ENCODE measurements around the gene RECQL5. TPM values are rescaled to one million over a fixed set of nuclear protein-coding genes. Genes with fewer than 3 reads are reported as not detected.

Gene RECQL5
- total RNA-seq, 1 donor from 2014 or later = 18.7 TPM

DNA sequence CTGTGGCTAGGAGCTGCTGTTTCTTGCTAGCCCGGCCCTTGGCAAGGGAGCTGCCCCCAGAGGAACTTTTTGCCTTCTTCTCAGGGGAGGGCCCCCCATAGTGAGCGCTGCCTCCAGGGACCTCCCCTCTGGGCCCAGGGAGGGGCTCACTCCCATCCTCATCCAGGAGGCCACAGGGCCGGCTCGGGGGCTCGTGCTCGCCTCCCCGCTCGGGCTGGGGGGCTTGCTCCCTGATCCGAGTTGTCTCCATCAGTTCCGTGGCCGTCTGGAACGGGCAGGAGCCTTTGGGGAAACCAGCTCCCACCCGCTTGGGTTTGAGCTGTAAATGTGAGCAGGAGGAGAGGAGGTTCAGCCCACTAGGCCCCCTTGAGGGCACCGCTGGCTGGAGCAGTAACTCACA is 37.8 kb downstream of the RECQL5 start:
- no peak overlapping the region for H3K4me3 ChIP-seq (ENCODE audit: low read depth, low read length)
- H3K36me3 ChIP-seq (ENCODE audit: control insufficient read depth, insufficient read depth, low read length) = no peaks in the 10 kb centered on the region
- H3K27me3 ChIP-seq (ENCODE audit: control insufficient read depth, insufficient read depth, low read length) = no peaks in the 10 kb centered on the region
- no peak for DNase-seq (ENCODE audit: low read depth)
- TF ChIP-seq CTCF (IDR thresholded peaks at IDR 0.05; ENCODE audit: insufficient read depth, low read length, poor library complexity, severe bottlenecking) = no peak

DNA sequence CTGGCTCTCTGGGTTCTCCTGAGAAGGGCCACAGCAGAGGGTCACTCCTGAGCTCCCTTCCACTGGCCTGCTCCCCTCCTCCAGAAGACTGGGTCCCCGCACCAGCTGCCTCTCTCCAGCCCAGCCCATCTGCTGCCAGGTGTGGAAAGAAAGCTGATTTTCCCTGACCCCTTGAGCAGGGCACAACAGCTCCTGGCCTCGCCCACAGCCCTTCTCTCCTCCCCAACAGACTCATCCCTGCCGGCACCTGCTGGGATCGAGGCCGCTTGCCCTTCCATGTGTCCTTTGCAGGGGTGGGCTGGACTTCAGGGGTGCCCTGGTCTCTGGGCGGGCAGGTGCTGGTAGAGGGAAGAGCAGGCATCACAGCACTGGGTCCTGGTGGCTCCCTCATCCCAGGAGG is 38.5 kb downstream of the RECQL5 start:
- Histone ChIP-seq H3K36me3 (ENCODE audit: control insufficient read depth, insufficient read depth, low read length) (no peaks in the 10 kb centered on the region), H3K27me3 (ENCODE audit: control insufficient read depth, insufficient read depth, low read length) (no peaks in the 10 kb centered on the region), H3K4me3 (ENCODE audit: low read depth, low read length) (no peak overlapping the region)
- no peak for DNase-seq (ENCODE audit: low read depth)
- TF ChIP-seq CTCF (IDR thresholded peaks at IDR 0.05; ENCODE audit: insufficient read depth, low read length, poor library complexity, severe bottlenecking) = no peak

DNA sequence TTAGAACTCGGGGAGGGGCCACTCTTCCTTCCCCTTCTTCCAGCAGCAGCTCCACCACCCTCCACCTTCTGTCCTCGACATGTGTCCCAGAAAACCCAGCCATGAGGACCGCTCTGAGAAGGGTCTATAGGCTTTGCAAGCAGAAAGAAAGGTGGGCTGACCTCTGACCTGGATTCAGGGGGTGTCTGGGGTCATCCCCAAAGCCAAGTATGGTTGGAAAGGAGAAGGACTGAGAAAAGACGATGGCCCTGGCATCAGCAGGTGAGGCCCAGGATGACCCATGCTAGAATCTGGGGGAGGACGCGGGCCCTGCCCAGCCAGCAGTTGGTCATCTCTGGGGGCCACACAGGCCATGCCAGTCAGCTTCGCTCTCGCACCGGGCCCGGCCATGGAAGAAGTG is 39.9 kb downstream of the RECQL5 start:
- Histone ChIP-seq H3K36me3 (ENCODE audit: control insufficient read depth, insufficient read depth, low read length) (no peaks in the 10 kb centered on the region), H3K4me3 (ENCODE audit: low read depth, low read length) (no peak overlapping the region), H3K27me3 (ENCODE audit: control insufficient read depth, insufficient read depth, low read length) (peaks cover 4% of the 10 kb centered on the region)
- no peak for TF ChIP-seq CTCF (IDR thresholded peaks at IDR 0.05; ENCODE audit: insufficient read depth, low read length, poor library complexity, severe bottlenecking)
- DNase-seq (ENCODE audit: low read depth) = no peak

GRCh38 chr17:75626496-75627038 is 40.4 kb downstream of the RECQL5 start:
- no peak for DNase-seq (ENCODE audit: low read depth)
- no peak overlapping the region for H3K4me3 ChIP-seq (ENCODE audit: low read depth, low read length)
- H3K27me3 ChIP-seq (ENCODE audit: control insufficient read depth, insufficient read depth, low read length) = peaks cover 7% of the 10 kb centered on the region
- no peak for TF ChIP-seq CTCF (IDR thresholded peaks at IDR 0.05; ENCODE audit: insufficient read depth, low read length, poor library complexity, severe bottlenecking)
- H3K36me3 ChIP-seq (ENCODE audit: control insufficient read depth, insufficient read depth, low read length) = no peaks in the 10 kb centered on the region

DNA sequence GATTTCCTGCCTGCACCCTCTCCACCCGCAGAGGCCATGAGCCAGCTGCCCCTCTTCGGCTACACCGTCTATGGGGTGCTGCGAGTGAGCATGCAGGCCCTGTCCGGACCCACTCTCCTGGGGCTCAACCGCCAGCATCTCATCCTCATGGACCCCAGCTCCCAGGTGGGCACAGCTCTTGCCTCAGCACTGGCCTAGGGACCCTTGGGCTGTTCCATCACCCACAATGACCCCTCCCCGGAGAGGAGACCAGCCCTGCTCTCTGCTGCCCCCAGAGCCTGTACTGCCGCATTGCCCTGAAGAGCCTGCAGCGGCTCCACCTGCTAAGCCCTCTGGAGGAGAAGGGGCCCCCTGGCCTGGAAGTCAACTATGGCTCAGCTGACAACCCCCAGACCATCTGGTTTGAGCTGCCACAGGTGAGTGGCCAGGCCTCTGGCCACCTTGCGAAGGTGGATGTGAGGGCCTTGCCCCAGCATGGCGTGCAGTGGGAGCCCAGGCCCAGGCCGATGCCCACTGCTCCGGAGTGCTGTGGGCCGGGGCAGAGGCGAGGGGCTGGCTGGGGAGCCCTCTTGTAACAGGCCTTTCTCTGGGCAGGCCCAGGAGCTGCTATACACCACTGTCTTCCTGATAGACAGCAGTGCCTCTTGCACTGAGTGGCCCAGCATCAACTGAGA is 41.0 kb downstream of the RECQL5 start:
- DNase-seq (ENCODE audit: low read depth) = no peak
- no peaks in the 10 kb centered on the region for H3K36me3 ChIP-seq (ENCODE audit: control insufficient read depth, insufficient read depth, low read length)
- peaks cover 8% of the 10 kb centered on the region for H3K27me3 ChIP-seq (ENCODE audit: control insufficient read depth, insufficient read depth, low read length)
- H3K4me3 ChIP-seq (ENCODE audit: low read depth, low read length) = no peak overlapping the region
- peak; percentile 85 for TF ChIP-seq CTCF (IDR thresholded peaks at IDR 0.05; ENCODE audit: insufficient read depth, low read length, poor library complexity, severe bottlenecking)
